C4-2B (cell line): ENCODE measurements around the gene IL4I1.

Experiments used
- H3K27ac ChIP-seq: fragments of 450-650 bp; 2 replicates; pipeline ENCODE4 v1.5.1; 2017
- ZFX ChIP-seq: fragments of 450-650 bp; IDR thresholded peaks from 2 replicates; pipeline ENCODE4 v1.6.1; 2017
- TF ChIP-seq, protein P1 (sequence below): fragments of 450-650 bp; conservative IDR thresholded peaks from 2 replicates; pipeline ENCODE4 v1.5.1; 2017; ENCODE audit warnings: mild to moderate bottlenecking

IL4I1 gene

DNA sequence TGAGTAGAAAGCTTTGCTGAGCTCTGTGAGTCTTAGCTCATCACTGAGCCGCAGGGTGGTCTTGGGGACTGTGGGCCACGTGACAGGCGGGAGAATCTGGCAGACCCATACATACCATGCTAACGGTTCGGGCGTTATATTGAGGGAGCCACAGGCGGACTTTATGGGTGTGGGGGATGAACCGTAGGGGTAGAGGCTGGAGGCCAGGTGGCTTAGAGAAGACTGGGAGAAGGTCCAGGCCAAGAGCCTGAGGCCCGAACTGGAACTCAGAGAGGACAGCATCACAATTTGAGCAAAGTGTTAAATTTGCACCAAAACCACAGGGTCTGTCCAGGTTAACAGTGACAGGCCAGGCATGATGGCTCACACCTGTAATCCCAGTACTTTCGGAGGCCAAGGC, 17.0 kb upstream of the IL4I1 start:
- no peak for TF ChIP-seq ZFX
- TF ChIP-seq, protein P1, sequence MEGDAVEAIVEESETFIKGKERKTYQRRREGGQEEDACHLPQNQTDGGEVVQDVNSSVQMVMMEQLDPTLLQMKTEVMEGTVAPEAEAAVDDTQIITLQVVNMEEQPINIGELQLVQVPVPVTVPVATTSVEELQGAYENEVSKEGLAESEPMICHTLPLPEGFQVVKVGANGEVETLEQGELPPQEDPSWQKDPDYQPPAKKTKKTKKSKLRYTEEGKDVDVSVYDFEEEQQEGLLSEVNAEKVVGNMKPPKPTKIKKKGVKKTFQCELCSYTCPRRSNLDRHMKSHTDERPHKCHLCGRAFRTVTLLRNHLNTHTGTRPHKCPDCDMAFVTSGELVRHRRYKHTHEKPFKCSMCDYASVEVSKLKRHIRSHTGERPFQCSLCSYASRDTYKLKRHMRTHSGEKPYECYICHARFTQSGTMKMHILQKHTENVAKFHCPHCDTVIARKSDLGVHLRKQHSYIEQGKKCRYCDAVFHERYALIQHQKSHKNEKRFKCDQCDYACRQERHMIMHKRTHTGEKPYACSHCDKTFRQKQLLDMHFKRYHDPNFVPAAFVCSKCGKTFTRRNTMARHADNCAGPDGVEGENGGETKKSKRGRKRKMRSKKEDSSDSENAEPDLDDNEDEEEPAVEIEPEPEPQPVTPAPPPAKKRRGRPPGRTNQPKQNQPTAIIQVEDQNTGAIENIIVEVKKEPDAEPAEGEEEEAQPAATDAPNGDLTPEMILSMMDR, result no peak
- H3K27ac ChIP-seq, result no peak overlapping the region

DNA sequence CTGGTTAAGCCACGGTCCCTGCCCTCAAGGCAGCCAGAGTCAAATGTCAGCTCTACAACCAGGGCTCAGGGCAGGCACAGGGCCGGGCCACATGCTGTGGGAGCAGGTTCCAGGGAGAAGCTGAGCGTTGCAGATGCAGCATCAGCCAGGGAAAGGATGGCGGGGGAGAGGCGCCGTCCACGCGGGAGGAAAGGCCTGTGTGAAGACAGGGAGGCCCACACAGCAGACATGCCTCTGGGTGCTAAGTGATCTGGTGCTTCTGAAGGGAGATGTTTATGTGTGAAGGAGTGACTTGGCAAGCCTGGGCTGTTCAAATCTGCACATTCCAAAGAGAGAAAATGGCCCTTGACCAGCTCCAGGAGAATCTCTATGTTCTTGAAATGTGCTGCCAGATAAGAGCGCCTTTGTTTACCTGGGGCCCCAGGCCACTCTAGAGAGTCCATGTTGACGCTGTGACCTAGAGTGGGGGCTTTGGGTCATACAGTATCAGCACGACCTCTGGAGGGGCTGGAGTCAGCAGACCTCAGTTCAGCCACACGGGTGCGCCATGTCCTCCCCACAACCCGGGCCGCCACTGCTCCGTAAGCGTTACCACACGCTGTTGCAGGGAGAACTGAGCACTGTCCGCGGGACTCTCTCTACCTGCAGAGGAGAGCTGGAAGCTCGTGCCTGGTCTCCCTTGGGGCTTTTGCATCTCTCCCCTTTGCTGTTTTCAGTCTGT, 16.4 kb upstream of the IL4I1 start:
- TF ChIP-seq, protein P1, result no peak
- TF ChIP-seq ZFX, result no peak

DNA sequence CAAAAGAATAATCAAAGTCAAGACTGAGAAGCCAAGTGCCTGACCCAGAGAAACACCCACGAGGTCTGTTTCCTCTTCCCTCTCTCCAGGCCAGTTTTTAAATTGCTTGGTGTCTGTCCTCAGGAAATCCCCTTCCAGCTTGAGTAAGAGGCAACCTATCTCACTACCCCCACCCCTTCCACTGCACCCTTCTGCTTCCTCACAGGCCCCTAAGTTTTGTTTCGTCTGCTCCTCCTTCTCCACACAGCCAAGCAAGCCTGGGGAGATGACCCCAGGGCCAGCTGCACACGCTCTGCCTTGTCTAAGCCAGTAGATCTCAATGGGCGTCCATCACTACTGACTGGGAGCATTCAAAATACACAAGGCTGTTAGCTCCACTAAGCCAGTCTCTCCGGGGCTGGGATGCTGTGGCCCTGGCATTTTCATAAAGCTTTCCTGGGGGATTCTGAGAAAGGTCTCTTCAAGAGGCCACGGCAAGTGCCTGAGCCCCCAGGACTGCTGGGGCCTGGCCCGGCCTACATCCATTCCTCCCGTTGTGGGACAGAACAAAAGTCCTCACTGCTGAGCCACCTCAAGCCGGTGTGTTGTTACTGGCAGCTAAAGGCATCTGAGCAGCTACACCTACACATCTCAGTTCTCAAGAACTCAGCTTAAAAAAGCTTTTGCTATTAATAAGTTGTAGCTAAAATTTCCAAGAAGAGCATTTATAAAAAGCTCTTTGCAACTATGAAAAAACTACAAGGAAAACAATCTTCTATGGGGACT, 14.9 kb upstream of the IL4I1 start:
- H3K27ac ChIP-seq, result no peak overlapping the region
- no peak for TF ChIP-seq ZFX
- TF ChIP-seq, protein P1, result no peak

More for the DNA sequence above, 16.4 kb upstream of the IL4I1 start:
- no peak overlapping the region for H3K27ac ChIP-seq

DNA sequence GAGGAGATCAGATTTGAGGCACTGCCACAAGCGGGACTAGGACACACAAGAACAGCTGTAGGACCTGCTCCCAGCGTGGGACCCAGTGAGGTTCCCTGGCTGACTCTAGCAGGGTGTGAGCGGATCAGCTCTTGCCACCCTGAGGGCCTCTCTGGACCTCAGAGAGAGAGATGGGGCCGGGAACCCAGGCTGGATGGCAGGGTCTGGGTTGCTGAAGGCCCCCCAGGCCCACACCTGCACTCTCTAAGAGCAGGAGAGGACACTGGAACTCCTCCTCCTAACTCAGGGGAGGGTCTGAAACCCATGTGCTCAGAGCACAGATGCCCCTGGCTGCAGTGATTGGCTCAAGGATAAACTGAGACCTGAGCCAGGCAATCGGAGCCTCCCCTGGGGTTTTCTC, 13.5 kb upstream of the IL4I1 start:
- TF ChIP-seq, protein P1, result no peak
- TF ChIP-seq ZFX, result no peak
- no peak overlapping the region for H3K27ac ChIP-seq

DNA sequence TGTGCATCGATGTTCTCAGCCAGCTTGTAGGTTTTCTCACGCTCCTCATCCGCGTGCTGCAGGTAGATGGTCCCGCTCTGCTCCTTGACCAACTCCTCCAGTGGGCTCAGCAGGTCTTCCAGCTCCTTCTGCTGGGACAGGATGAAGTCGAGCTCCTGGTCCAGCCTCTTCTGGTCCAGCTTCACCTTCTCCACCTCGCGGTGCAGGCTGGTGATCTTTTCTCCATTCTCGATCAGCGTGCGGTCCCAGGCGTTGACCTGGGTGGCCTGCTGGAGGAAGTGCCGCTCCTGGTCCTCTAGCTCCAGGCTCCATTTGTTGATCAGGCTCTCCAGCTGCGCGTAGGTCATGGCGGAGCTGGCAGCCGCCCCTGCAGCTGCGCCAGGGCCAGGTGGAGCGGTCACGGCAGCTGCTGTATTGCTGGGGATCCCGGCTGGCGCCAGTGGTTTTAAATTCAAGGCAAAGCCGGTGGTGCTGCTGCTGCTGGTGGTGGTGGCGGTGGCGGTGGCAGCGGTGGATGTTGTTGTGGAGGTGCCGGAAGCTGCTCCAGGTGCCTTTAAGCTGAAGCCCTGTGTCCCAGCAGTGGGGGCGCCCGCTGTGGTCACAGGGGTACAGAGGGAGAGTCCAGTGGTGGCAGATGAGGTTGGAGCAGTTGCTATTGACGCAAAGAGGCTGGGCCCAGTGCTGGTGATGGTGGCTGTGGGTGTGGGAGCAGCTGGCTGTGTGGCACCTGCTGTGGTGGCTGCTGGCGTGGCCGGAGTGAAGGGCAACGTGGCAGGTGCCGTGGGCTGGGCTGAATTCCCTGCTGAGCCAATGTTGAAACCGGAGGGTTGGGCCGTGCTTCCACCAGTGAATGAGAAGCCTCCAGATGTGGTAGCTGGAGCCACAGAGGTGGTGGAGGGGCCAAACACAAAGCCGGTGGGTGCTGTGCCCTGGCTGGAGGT, 12.1 kb upstream of the IL4I1 start:
- TF ChIP-seq, protein P1, result no peak
- no peak for TF ChIP-seq ZFX
- H3K27ac ChIP-seq, result no peak overlapping the region

DNA sequence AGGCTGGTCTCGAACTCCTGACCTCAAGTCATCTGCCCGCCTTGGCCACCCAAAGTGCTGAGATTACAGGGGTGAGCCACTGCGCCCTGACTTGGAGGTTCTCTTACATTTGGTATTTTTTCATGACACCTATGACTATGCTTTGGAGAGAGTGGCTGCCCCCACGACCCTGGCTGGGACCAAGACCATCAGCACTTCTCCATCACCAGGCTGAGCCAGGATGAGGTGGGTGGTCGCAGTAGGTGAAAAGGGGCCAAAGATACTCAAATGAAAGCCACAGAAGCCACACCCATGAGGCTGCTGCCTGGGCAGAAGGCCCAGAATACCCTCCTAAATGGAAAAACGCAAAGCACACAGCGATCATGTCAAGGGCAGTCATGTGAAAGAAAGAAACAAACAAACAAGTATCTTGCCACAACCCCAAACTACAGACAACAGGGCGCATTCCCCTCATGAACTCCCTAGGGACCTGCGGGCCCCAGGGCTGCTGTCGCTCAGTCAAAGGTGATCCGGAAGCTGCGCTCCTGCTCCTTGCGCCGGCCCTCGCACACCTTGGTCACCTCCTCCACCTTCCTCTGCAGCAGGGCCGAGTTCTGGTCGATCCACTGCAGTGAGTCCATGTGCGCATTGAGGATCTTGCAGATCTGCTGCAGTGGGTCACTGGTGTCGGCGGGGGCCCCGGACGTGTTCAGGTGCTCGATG, 11.2 kb upstream of the IL4I1 start:
- no peak for TF ChIP-seq ZFX
- TF ChIP-seq, protein P1, result no peak
- H3K27ac ChIP-seq, result no peak overlapping the region
